Measurements from ENCODE around the gene OR2T34. TPM values are rescaled to one million over a fixed set of nuclear protein-coding genes. Genes with fewer than 3 reads are reported as not detected.

The OR2T34 gene
- total RNA-seq, 1 donor from 2014 or later = not detected

DNA sequence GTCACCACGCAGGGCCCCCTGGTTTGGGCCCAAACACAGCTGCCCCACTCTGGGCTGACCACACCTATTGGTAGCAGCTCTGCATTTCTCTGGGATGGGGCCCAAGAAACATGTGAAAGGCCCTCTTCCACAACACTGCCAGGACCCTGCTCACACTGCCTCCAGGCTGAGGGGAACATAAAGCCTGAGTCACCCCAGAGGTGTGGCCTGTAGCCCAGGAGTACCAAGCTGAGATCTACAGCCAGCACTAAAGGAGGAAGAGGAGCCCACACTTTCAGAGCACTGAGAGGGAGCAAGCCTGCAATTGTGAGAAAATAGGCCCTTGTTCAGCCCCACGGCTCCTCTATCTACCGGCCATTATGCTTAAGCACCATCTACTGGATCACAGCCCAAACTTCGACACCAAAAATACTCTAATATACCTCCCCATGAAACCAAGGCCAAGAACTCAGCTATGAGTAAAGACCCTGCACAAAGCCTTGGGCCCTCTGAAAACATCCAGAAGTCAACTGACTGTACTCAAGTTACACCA, 37.4 kb upstream of the OR2T34 start:
- H3K27me3 ChIP-seq (ENCODE audit: control insufficient read depth, insufficient read depth, low read length) = no peaks in the 10 kb centered on the region
- DNase-seq (ENCODE audit: low read depth) (no peak), FAIRE-seq (peak; percentile 7)
- no peak overlapping the region for H3K4me3 ChIP-seq (ENCODE audit: low read depth, low read length)
- no peak for TF ChIP-seq CTCF (IDR thresholded peaks at IDR 0.05; ENCODE audit: insufficient read depth, low read length, severe bottlenecking)
- no peaks in the 10 kb centered on the region for H3K36me3 ChIP-seq (ENCODE audit: control insufficient read depth, insufficient read depth, low read length)

DNA sequence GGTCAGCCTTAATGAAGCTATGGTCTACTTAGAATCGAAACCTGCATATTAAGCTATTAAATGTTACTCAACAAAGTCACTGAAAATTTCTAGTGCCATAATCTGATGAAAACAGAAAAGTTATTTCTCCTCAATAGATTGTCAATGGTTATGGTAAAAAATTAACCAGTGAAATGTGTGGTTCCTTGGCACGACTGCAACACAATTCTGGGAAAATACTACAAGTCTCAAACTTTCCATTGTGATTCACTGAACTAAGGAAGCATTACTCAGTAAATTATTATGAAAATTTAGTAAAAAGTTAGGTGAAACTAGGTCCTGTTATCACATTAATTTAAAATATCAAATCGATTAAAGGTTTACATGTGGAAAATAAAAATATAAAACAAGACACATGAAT, 35.7 kb upstream of the OR2T34 start:
- no peaks in the 10 kb centered on the region for H3K36me3 ChIP-seq (ENCODE audit: control insufficient read depth, insufficient read depth, low read length)
- no peak for DNase-seq (ENCODE audit: low read depth)
- no peaks in the 10 kb centered on the region for H3K27me3 ChIP-seq (ENCODE audit: control insufficient read depth, insufficient read depth, low read length)
- no peak for TF ChIP-seq CTCF (IDR thresholded peaks at IDR 0.05; ENCODE audit: insufficient read depth, low read length, severe bottlenecking)
- no peak for FAIRE-seq
- no peak overlapping the region for H3K4me3 ChIP-seq (ENCODE audit: low read depth, low read length)

DNA sequence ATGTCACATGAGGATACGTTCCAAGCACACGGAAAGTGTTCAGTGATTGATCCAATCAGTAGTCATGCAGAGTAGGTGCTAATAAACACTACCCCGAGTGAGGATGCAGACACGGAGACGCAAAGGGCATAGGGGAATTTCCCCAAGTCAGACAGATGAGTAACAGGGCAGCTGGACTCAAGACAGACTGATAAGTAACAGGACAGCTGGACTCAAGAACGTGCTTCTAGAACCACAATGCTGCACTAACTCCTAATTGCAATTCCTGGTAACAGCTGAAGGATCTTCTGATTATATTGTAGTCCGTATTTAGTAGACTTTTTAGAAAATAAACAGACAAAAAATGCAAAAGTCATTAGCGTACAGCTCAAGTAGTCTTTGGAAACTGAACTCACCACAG, 24.8 kb upstream of the OR2T34 start:
- Histone ChIP-seq H3K27me3 (ENCODE audit: control insufficient read depth, insufficient read depth, low read length) (no peaks in the 10 kb centered on the region), H3K36me3 (ENCODE audit: control insufficient read depth, insufficient read depth, low read length) (no peaks in the 10 kb centered on the region), H3K4me3 (ENCODE audit: low read depth, low read length) (no peak overlapping the region)
- TF ChIP-seq CTCF (IDR thresholded peaks at IDR 0.05; ENCODE audit: insufficient read depth, low read length, severe bottlenecking) = no peak
- no peak for DNase-seq (ENCODE audit: low read depth)
- no peak for FAIRE-seq

DNA sequence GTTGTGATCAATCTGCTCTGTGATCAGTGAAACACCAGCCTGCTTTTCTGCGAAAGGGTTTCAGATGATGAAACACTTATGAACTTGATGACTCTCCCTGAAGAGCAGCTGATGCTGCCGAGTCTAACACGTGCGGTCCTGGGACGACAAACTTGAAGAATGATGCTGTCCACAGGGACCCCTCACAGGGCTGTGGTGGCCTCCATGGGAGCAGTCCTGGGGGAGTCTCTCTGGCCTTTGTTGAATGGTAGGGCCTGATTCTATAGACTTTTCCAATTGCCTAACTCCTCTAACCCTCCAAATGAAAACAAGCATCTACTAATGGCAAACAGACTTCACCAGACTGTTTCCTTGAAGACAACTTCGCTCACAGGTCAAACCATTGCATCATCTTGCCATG, 23.0 kb upstream of the OR2T34 start, which contains the start of gene OR2T10:
OR2T10 (minus strand) TSS at position 112 of the 400 bp plus-strand sequence. CDS start 3,932 bp downstream, outside the sequence.
- DNase-seq (ENCODE audit: low read depth) (no peak), FAIRE-seq (no peak)
- Histone ChIP-seq H3K4me3 (ENCODE audit: low read depth, low read length) (no peak within 1 kb of the TSS), H3K27me3 (ENCODE audit: control insufficient read depth, insufficient read depth, low read length) (no peaks in the 10 kb centered on the region), H3K36me3 (ENCODE audit: control insufficient read depth, insufficient read depth, low read length) (no peaks in the 10 kb centered on the region)
- TF ChIP-seq CTCF (IDR thresholded peaks at IDR 0.05; ENCODE audit: insufficient read depth, low read length, severe bottlenecking) = no peak

GRCh38 chr1:248596615-248597014, 22.1 kb upstream of the OR2T34 start:
- TF ChIP-seq CTCF (IDR thresholded peaks at IDR 0.05; ENCODE audit: insufficient read depth, low read length, severe bottlenecking) = no peak
- FAIRE-seq = no peak
- Histone ChIP-seq H3K4me3 (ENCODE audit: low read depth, low read length) (no peak overlapping the region), H3K36me3 (ENCODE audit: control insufficient read depth, insufficient read depth, low read length) (no peaks in the 10 kb centered on the region), H3K27me3 (ENCODE audit: control insufficient read depth, insufficient read depth, low read length) (no peaks in the 10 kb centered on the region)
- DNase-seq (ENCODE audit: low read depth) = peak; percentile 37

GRCh38 chr1:248593226-248593625, 18.7 kb upstream of the OR2T34 start:
- Histone ChIP-seq H3K36me3 (ENCODE audit: control insufficient read depth, insufficient read depth, low read length) (no peaks in the 10 kb centered on the region), H3K4me3 (ENCODE audit: low read depth, low read length) (no peak overlapping the region), H3K27me3 (ENCODE audit: control insufficient read depth, insufficient read depth, low read length) (no peaks in the 10 kb centered on the region)
- DNase-seq (ENCODE audit: low read depth) (no peak), FAIRE-seq (no peak)
- TF ChIP-seq CTCF (IDR thresholded peaks at IDR 0.05; ENCODE audit: insufficient read depth, low read length, severe bottlenecking) = no peak
